ENCODE results near the gene LPAR2.

The LPAR2 gene

GRCh38 chr19:19659646-19660245 lies 31.7 kb upstream of the LPAR2 start:
- CTCF ChIA-PET = interaction anchor here (1.1 kb wide), 1 partner anchor 15 kb away, joined by 4 read pairs; no protein-coding TSS in a partner anchor
- no peaks in the 10 kb centered on the region for H3K27me3 Mint-ChIP-seq
- H3K9me3 Mint-ChIP-seq = no peaks in the 10 kb centered on the region
- H3K4me3 Mint-ChIP-seq = no peak overlapping the region
- H3K27ac Mint-ChIP-seq = no peak overlapping the region
- H3K36me3 Mint-ChIP-seq = peaks cover 62% of the 10 kb centered on the region
- H3K4me1 Mint-ChIP-seq = peaks cover 27% of the 10 kb centered on the region
- DNase-seq = no peak

- Mint-ChIP-seq H3K4me3 (no peak overlapping the region), H3K4me1 (peaks cover 18% of the 10 kb centered on the region), H3K27ac (no peak overlapping the region), H3K9me3 (no peaks in the 10 kb centered on the region), H3K27me3 (no peaks in the 10 kb centered on the region), H3K36me3 (peaks cover 66% of the 10 kb centered on the region)
- CTCF ChIA-PET = no interaction called here
- DNase-seq = no peak
These were observed 29.4 kb upstream of the LPAR2 start for GRCh38 chr19:19657397-19657783.

- Mint-ChIP-seq H3K9me3 (no peaks in the 10 kb centered on the region), H3K27me3 (no peaks in the 10 kb centered on the region), H3K4me1 (peaks cover 11% of the 10 kb centered on the region), H3K27ac (peak overlapping the region; percentile 24), H3K4me3 (no peak overlapping the region), H3K36me3 (peaks cover 63% of the 10 kb centered on the region)
- CTCF ChIA-PET = no interaction called here
- DNase-seq = no peak
These were observed 28.7 kb upstream of the LPAR2 start for GRCh38 chr19:19656451-19657396.

GRCh38 chr19:19655641-19656343 lies 27.8 kb upstream of the LPAR2 start:
- Mint-ChIP-seq H3K27me3 (no peaks in the 10 kb centered on the region), H3K4me3 (no peak overlapping the region), H3K36me3 (peaks cover 58% of the 10 kb centered on the region), H3K27ac (peak overlapping the region; percentile 24), H3K9me3 (no peaks in the 10 kb centered on the region), H3K4me1 (peaks cover 3% of the 10 kb centered on the region)
- DNase-seq = no peak
- CTCF ChIA-PET = no interaction called here

- Mint-ChIP-seq H3K9me3 (no peaks in the 10 kb centered on the region), H3K27ac (no peak overlapping the region), H3K4me3 (no peak overlapping the region), H3K4me1 (peaks cover 3% of the 10 kb centered on the region), H3K27me3 (no peaks in the 10 kb centered on the region), H3K36me3 (peaks cover 60% of the 10 kb centered on the region)
- no peak for DNase-seq
- CTCF ChIA-PET = no interaction called here
These were observed 27.1 kb upstream of the LPAR2 start for GRCh38 chr19:19655051-19655594.

GRCh38 chr19:19654441-19654840 lies 26.4 kb upstream of the LPAR2 start:
- DNase-seq = no peak
- Mint-ChIP-seq H3K4me3 (no peak overlapping the region), H3K9me3 (no peaks in the 10 kb centered on the region), H3K27me3 (no peaks in the 10 kb centered on the region), H3K36me3 (peaks cover 60% of the 10 kb centered on the region), H3K4me1 (peaks cover 3% of the 10 kb centered on the region), H3K27ac (no peak overlapping the region)
- CTCF ChIA-PET = interaction anchor here (1.2 kb wide), 1 partner anchor 11 kb away, joined by 6 read pairs; the partner anchor contains the start of gene GMIP

- H3K9me3 Mint-ChIP-seq = no peaks in the 10 kb centered on the region
- H3K4me1 Mint-ChIP-seq = peaks cover 3% of the 10 kb centered on the region
- peaks cover 59% of the 10 kb centered on the region for H3K36me3 Mint-ChIP-seq
- H3K4me3 Mint-ChIP-seq = no peak overlapping the region
- H3K27ac Mint-ChIP-seq = peak overlapping the region; percentile 55
- CTCF ChIA-PET = interaction anchor here (1.2 kb wide), 1 partner anchor 10 kb away, joined by 6 read pairs; the partner anchor contains the start of gene GMIP
- H3K27me3 Mint-ChIP-seq = no peaks in the 10 kb centered on the region
- DNase-seq = no peak
These were observed 25.7 kb upstream of the LPAR2 start for GRCh38 chr19:19653597-19654147.

- no peaks in the 10 kb centered on the region for H3K9me3 Mint-ChIP-seq
- H3K4me3 Mint-ChIP-seq = no peak overlapping the region
- H3K36me3 Mint-ChIP-seq = peaks cover 57% of the 10 kb centered on the region
- H3K27ac Mint-ChIP-seq = no peak overlapping the region
- H3K27me3 Mint-ChIP-seq = no peaks in the 10 kb centered on the region
- no peak for DNase-seq
- CTCF ChIA-PET = interaction anchor here (0.8 to 1.0 kb wide), 2 partner anchors 120 to 163 kb away, joined by 3 read pairs; no protein-coding TSS in a partner anchor
- H3K4me1 Mint-ChIP-seq = no peaks in the 10 kb centered on the region
These were observed 24.7 kb upstream of the LPAR2 start for GRCh38 chr19:19652482-19653295.

GRCh38 chr19:19651076-19651475 lies 23.1 kb upstream of the LPAR2 start:
- peaks cover 55% of the 10 kb centered on the region for H3K36me3 Mint-ChIP-seq
- H3K4me1 Mint-ChIP-seq = no peaks in the 10 kb centered on the region
- DNase-seq = no peak
- H3K4me3 Mint-ChIP-seq = no peak overlapping the region
- no peak overlapping the region for H3K27ac Mint-ChIP-seq
- H3K27me3 Mint-ChIP-seq = no peaks in the 10 kb centered on the region
- no peaks in the 10 kb centered on the region for H3K9me3 Mint-ChIP-seq
- CTCF ChIA-PET = no interaction called here

GRCh38 chr19:19650331-19650730 lies 22.3 kb upstream of the LPAR2 start:
- DNase-seq = no peak
- H3K4me1 Mint-ChIP-seq = no peaks in the 10 kb centered on the region
- no peak overlapping the region for H3K4me3 Mint-ChIP-seq
- H3K36me3 Mint-ChIP-seq = peaks cover 57% of the 10 kb centered on the region
- no peaks in the 10 kb centered on the region for H3K27me3 Mint-ChIP-seq
- no peak overlapping the region for H3K27ac Mint-ChIP-seq
- H3K9me3 Mint-ChIP-seq = no peaks in the 10 kb centered on the region
- CTCF ChIA-PET = interaction anchor here (1.0 kb wide), 1 partner anchor 119 kb away, joined by 3 read pairs; no protein-coding TSS in a partner anchor

- DNase-seq = no peak
- Mint-ChIP-seq H3K4me1 (no peaks in the 10 kb centered on the region), H3K36me3 (peaks cover 58% of the 10 kb centered on the region), H3K9me3 (no peaks in the 10 kb centered on the region), H3K27ac (peak overlapping the region; percentile 68), H3K27me3 (no peaks in the 10 kb centered on the region), H3K4me3 (no peak overlapping the region)
- CTCF ChIA-PET = interaction anchor here (0.8 kb wide), 1 partner anchor 118 kb away, joined by 3 read pairs; no protein-coding TSS in a partner anchor
These were observed 21.6 kb upstream of the LPAR2 start for GRCh38 chr19:19649580-19649995.

GRCh38 chr19:19649155-19649554 lies 21.1 kb upstream of the LPAR2 start:
- Mint-ChIP-seq H3K4me3 (no peak overlapping the region), H3K27me3 (no peaks in the 10 kb centered on the region), H3K9me3 (no peaks in the 10 kb centered on the region), H3K27ac (peak overlapping the region; percentile 68), H3K36me3 (peaks cover 57% of the 10 kb centered on the region), H3K4me1 (peaks cover 2% of the 10 kb centered on the region)
- CTCF ChIA-PET = interaction anchor here (0.8 kb wide), 1 partner anchor 118 kb away, joined by 3 read pairs; no protein-coding TSS in a partner anchor
- no peak for DNase-seq
